ENCODE data around the gene GMCL1.

- TF ChIP-seq POLR2A (IDR thresholded peaks at IDR 0.05; ENCODE audit: low read depth, low read length) (no peak), POLR2AphosphoS5 (IDR thresholded peaks at IDR 0.05; ENCODE audit: low read depth, low read length) (no peak)
Observed at GRCh38 chr2:69816923-69817542, 12.4 kb upstream of the GMCL1 start.

Data from GM12892 (cell line).